ENCODE measurements around the gene NRXN3. TPM values are rescaled to one million over a fixed set of nuclear protein-coding genes. Genes with fewer than 3 reads are reported as not detected.

The NRXN3 gene
- total and polyA plus RNA-seq, 2 of the 13 experiments (the other 11 are each of a cell fraction or from before 2014, with no cell fraction given) = 0.03 TPM; not detected in 1

DNA sequence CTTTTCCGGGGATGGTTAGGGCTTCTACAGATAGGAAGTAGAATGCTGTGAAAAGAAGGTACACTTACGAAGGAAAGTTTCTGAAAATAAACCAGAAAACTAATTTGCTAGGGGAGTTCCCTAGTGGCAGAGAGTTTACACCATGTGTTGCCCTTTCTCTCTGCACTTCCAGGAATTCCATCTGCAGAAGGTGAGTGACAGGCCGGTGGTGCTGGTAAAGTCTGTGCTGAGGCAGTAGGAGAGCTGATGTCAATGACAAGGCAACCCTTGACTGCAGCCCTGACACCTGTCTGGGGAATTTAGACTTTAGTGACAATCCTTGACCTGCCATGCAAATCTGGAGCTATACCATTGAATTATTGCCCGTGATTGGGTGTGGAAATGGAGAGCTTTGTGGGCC is 687.8 kb downstream of the NRXN3 start:
- H3K4me1 ChIP-seq (ENCODE audit: insufficient read depth, low read length) = no peaks in the 10 kb centered on the region
- DNase-seq (ENCODE audit: low spot score) = no peak
- H3K4me3 ChIP-seq (replicated peaks in 1 of 3; ENCODE audit: insufficient read depth in 1 of 3, low read depth in 2 of 3, low read length in 3 of 3) = no peak overlapping the region
- no peaks in the 10 kb centered on the region for H3K36me3 ChIP-seq (replicated peaks in 1 of 2; ENCODE audit: control insufficient read depth in 1 of 2, insufficient read depth in 2 of 2, low read length in 2 of 2)
- ATAC-seq = no peak
- no peak overlapping the region for H3K4me2 ChIP-seq (ENCODE audit: low read depth, low read length)
- intact Hi-C loops (cut with micrococcal nuclease; ENCODE audit: unreplicated experiment) (no loop called here), in situ Hi-C loops (cut with HindIII; ENCODE audit: extremely low pct_ligation_motif_present, low pct_unique_long_range_greater_than_20kb) (no loop called here)
- no peak overlapping the region for H3K27ac ChIP-seq (ENCODE audit: extremely low read length, insufficient read depth, low read length)
- ChIA-PET CTCF (ENCODE audit: low intra/inter-chr PET ratio, low total read pairs) (no interaction called here), POLR2A (no interaction called here)
- no peaks in the 10 kb centered on the region for H4K20me1 ChIP-seq (ENCODE audit: insufficient read depth, low read length)
- H3K27me3 ChIP-seq (ENCODE audit: control insufficient read depth in 1 of 2, insufficient read depth in 2 of 2, low read length in 2 of 2) = no peaks in the 10 kb centered on the region; a peak in 1 of 5 replicates
- no TSS peak for BruUV-seq (replicated peaks)
- 3% methylated on average over 4 of the region's 4 CpGs for WGBS (ENCODE audit: low lambda C conversion rate)
- H3K9ac ChIP-seq (ENCODE audit: insufficient read depth, low read depth, low read length) = no peak overlapping the region
- no peaks in the 10 kb centered on the region for H3K9me3 ChIP-seq (ENCODE audit: low read length)
- H2AFZ ChIP-seq (ENCODE audit: low read length) = no peak overlapping the region
- H3K79me2 ChIP-seq (ENCODE audit: insufficient read depth, low read length) = no peaks in the 10 kb centered on the region
- no peak for FAIRE-seq
- TF ChIP-seq ZSCAN22 (CRISPR knock-in tag; IDR thresholded peaks at IDR 0.05) (no peak), ETS1 (CRISPR knock-in tag; IDR thresholded peaks at IDR 0.05) (no peak), ZZZ3 (CRISPR knock-in tag; IDR thresholded peaks at IDR 0.05; ENCODE audit: borderline replicate concordance) (no peak), SSRP1 (CRISPR knock-in tag; IDR thresholded peaks at IDR 0.05) (no peak), TGIF2 (CRISPR knock-in tag; IDR thresholded peaks at IDR 0.05) (no peak), ISL2 (CRISPR knock-in tag; IDR thresholded peaks at IDR 0.05) (no peak)
- TF ChIP-seq, protein P1, sequence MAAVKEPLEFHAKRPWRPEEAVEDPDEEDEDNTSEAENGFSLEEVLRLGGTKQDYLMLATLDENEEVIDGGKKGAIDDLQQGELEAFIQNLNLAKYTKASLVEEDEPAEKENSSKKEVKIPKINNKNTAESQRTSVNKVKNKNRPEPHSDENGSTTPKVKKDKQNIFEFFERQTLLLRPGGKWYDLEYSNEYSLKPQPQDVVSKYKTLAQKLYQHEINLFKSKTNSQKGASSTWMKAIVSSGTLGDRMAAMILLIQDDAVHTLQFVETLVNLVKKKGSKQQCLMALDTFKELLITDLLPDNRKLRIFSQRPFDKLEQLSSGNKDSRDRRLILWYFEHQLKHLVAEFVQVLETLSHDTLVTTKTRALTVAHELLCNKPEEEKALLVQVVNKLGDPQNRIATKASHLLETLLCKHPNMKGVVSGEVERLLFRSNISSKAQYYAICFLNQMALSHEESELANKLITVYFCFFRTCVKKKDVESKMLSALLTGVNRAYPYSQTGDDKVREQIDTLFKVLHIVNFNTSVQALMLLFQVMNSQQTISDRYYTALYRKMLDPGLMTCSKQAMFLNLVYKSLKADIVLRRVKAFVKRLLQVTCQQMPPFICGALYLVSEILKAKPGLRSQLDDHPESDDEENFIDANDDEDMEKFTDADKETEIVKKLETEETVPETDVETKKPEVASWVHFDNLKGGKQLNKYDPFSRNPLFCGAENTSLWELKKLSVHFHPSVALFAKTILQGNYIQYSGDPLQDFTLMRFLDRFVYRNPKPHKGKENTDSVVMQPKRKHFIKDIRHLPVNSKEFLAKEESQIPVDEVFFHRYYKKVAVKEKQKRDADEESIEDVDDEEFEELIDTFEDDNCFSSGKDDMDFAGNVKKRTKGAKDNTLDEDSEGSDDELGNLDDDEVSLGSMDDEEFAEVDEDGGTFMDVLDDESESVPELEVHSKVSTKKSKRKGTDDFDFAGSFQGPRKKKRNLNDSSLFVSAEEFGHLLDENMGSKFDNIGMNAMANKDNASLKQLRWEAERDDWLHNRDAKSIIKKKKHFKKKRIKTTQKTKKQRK (IDR thresholded peaks at IDR 0.05; ENCODE audit: low read length) = no peak
- TF ChIP-seq, protein P2, sequence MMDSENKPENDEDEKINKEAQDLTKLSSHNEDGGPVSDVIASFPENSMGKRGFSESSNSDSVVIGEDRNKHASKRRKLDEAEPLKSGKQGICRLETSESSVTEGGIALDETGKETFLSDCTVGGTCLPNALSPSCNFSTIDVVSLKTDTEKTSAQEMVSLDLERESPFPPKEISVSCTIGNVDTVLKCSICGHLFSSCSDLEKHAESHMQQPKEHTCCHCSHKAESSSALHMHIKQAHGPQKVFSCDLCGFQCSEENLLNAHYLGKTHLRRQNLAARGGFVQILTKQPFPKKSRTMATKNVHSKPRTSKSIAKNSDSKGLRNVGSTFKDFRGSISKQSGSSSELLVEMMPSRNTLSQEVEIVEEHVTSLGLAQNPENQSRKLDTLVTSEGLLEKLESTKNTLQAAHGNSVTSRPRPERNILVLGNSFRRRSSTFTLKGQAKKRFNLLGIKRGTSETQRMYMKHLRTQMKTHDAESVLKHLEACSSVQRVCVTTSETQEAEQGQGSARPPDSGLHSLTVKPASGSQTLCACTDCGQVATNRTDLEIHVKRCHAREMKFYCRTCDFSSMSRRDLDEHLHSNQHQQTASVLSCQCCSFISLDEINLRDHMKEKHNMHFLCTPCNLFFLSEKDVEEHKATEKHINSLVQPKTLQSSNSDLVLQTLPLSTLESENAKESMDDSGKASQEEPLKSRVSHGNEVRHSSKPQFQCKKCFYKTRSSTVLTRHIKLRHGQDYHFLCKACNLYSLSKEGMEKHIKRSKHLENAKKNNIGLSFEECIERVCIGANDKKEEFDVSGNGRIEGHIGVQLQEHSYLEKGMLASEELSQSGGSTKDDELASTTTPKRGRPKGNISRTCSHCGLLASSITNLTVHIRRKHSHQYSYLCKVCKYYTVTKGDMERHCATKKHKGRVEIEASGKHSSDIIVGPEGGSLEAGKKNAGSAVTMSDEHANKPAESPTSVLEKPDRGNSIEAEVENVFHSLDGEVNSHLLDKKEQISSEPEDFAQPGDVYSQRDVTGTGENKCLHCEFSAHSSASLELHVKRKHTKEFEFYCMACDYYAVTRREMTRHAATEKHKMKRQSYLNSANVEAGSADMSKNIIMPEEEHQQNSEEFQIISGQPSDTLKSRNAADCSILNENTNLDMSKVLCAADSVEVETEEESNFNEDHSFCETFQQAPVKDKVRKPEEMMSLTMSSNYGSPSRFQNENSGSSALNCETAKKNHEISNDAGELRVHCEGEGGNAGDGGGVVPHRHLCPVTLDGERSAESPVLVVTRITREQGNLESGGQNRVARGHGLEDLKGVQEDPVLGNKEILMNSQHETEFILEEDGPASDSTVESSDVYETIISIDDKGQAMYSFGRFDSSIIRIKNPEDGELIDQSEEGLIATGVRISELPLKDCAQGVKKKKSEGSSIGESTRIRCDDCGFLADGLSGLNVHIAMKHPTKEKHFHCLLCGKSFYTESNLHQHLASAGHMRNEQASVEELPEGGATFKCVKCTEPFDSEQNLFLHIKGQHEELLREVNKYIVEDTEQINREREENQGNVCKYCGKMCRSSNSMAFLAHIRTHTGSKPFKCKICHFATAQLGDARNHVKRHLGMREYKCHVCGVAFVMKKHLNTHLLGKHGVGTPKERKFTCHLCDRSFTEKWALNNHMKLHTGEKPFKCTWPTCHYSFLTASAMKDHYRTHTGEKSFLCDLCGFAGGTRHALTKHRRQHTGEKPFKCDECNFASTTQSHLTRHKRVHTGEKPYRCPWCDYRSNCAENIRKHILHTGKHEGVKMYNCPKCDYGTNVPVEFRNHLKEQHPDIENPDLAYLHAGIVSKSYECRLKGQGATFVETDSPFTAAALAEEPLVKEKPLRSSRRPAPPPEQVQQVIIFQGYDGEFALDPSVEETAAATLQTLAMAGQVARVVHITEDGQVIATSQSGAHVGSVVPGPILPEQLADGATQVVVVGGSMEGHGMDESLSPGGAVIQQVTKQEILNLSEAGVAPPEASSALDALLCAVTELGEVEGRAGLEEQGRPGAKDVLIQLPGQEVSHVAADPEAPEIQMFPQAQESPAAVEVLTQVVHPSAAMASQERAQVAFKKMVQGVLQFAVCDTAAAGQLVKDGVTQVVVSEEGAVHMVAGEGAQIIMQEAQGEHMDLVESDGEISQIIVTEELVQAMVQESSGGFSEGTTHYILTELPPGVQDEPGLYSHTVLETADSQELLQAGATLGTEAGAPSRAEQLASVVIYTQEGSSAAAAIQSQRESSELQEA (CRISPR knock-in tag; IDR thresholded peaks at IDR 0.05; ENCODE audit: not compliant biosample characterization) = no peak

Data from HepG2 (cell line).